ENCODE results near the gene MAP1LC3C. TPM values are rescaled to one million over a fixed set of nuclear protein-coding genes. Genes with fewer than 3 reads are reported as not detected.

Gene MAP1LC3C
- 0.19 and 0.28 TPM in 2 replicates for total RNA-seq

DNA sequence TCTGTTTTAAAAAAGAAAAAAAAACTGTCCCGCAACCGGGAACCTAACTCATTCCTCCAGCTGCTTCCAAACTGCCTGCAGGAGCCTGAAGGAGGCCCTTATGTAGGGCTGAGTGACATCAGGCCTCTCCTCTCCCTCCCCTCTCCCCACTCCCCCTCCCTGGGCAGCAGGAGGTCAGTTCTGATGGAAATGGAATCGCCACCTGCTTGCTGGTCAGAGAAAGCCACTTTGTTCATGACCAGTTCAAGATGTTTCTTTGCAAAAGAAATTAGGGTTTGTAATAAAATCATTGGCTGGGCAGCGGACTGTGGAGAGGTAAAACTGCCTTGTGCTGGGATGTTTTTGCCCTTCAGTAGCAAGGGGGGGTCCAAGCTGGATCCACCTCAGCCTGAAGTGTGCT lies at the start of gene MAP1LC3C:
Gene MAP1LC3C, minus strand, starts transcription at position 73 of the 400 bp plus-strand sequence. CDS start 90 bp downstream, outside the sequence.

DNA sequence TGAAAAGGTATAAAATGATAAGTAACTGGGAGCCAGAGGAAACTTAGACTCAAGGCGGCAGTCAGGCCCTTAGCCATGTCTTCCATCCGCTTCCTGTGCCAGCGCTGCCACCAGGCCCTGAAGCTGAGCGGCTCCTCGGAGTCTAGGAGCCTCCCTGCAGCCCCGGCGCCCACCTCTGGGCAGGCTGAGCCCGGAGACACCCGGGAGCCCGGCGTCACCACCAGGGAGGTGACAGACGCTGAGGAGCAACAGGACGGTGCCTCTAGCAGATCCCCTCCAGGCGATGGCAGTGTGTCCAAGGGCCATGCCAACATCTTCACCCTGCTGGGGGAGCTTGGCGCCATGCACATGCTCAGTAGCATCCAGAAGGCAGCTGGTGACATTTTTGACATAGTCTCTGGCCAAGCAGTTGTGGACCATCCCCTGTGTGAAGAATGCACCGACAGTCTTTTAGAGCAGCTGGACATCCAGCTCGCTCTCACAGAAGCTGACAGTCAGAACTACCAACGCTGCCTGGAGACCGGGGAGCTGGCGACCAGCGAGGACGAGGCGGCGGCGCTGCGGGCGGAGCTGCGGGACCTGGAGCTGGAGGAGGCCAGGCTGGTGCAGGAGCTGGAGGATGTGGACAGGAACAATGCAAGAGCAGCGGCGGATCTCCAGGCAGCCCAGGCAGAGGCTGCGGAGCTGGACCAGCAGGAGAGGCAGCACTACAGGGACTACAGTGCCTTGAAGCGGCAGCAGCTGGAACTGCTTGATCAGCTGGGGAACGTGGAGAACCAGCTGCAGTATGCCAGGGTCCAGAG lies 41.0 kb downstream of the MAP1LC3C start, which contains the start of gene BECN2:
Gene BECN2, plus strand, starts transcription at position 76 of the 803 bp plus-strand sequence. Its CDS starts 0 bp downstream, at position 76.

Other genes starting within 250 kb of the MAP1LC3C start
- 5.9 and 29.1 TPM in 2 replicates for gene EXO1, start 150.9 kb downstream of the MAP1LC3C start, total RNA-seq
- gene BECN2, start 41.3 kb downstream of the MAP1LC3C start, total RNA-seq, result not detected in 2 replicates